Testis (tissue), 2 donors: ENCODE measurements around the gene GIMAP1.

Experiments
- CTCF ChIP-seq, 3 experiments: fragments of 450-650 bp in 2 of 3; fragments of 200-600 bp in 1 of 3; sonication (generic) in 1 of 3; IDR thresholded peaks; one replicate each; pipeline ENCODE4 v1.5.1; 2016 to 2019; ENCODE audit warnings: antibody characterized with exemption in 3 of 3, mild to moderate bottlenecking in 2 of 3, moderate library complexity in 1 of 3
- POLR2A ChIP-seq: fragments of 450-650 bp; IDR thresholded peaks from one replicate; pipeline ENCODE4 v1.6.1; 2017; ENCODE audit warnings: antibody characterized with exemption, mild to moderate bottlenecking, moderate library complexity

DNA sequence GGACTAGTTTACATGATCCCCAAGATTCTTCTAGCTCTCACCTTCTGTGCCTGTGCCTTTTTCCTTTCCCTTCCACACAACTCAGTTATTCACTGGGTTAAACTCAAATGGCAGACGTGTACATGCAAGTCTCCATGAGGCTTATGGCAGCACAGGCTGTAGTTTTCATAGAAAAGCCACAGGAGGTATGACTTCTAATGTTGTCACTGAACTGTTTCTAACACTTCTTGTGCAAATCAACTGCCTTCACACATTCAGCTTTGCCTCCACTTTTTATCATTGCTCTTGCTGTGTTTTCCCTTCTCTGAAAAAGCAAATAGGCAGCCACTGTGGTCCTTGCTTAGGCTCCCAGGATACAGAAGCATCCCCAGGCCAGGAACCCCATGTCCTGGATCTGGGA is 15.5 kb downstream of the GIMAP1 start:
- no peak for TF ChIP-seq CTCF (IDR thresholded peaks at IDR 0.05)
- TF ChIP-seq POLR2A: no peak
